Osteoblast (primary cell): ENCODE data around the gene PPRC1. TPM values are rescaled to one million over a fixed set of nuclear protein-coding genes. Genes with fewer than 3 reads are reported as not detected.
A peak's percentile ranks its signal among the peaks of the same experiment; 100 is the strongest.

Experiments
- DNase-seq: peaks from one replicate; pipeline ENCODE4 v3.0.0; 2011; ENCODE audit warnings: low spot score, mixed read lengths; ENCODE audit not compliant: insufficient read length; ENCODE audit errors: missing footprints
- H2AFZ ChIP-seq: 2 replicates; pipeline ENCODE4 v1.6.0; 2011; ENCODE audit warnings: mild to moderate bottlenecking, low read length
- H3K27ac ChIP-seq: 2 replicates; pipeline ENCODE4 v1.5.1; 2011; ENCODE audit warnings: mild to moderate bottlenecking, low read depth, low read length, moderate library complexity
- H3K27me3 ChIP-seq: 2 replicates; pipeline ENCODE4 v1.6.0; 2012; ENCODE audit warnings: mild to moderate bottlenecking, control low read depth, inconsistent platforms, low read length, moderate library complexity; ENCODE audit not compliant: insufficient read depth
- H3K36me3 ChIP-seq: 2 replicates; pipeline ENCODE4 v1.5.1; 2011; ENCODE audit warnings: mild to moderate bottlenecking, low read length, control low read depth, moderate library complexity; ENCODE audit not compliant: insufficient read depth
- H3K4me1 ChIP-seq: 2 replicates; pipeline ENCODE4 v1.5.1; 2011; ENCODE audit warnings: mild to moderate bottlenecking, low read length, control low read depth, moderate library complexity; ENCODE audit not compliant: insufficient read depth
- H3K4me2 ChIP-seq: 2 replicates; pipeline ENCODE4 v1.6.0; 2011; ENCODE audit warnings: mild to moderate bottlenecking, low read length; ENCODE audit not compliant: insufficient read depth
- H3K4me3 ChIP-seq: fragments of 200-600 bp; sonication (generic); 3 replicates; pipeline ENCODE4 v1.5.1; 2012; ENCODE audit warnings: mild to moderate bottlenecking, low read length, inconsistent platforms; ENCODE audit not compliant: insufficient read depth
- H3K79me2 ChIP-seq: 2 replicates; pipeline ENCODE4 v1.6.0; 2012; ENCODE audit warnings: mild to moderate bottlenecking, low read length, control low read depth, inconsistent platforms; ENCODE audit not compliant: insufficient read depth
- H3K9me3 ChIP-seq: 2 replicates; pipeline ENCODE4 v1.5.1; 2011; ENCODE audit warnings: low read depth, low read length, control low read depth
- H4K20me1 ChIP-seq: 2 replicates; pipeline ENCODE4 v1.6.0; 2012; ENCODE audit warnings: mild to moderate bottlenecking, low read length, control low read depth; ENCODE audit not compliant: insufficient read depth
- total RNA-seq: library from RNA; depleted of rRNA; stranded (reverse); fragments of >200 nt; gene quantifications from 2 replicates; pipeline ENCODE4 v1.2.3, GENCODE V29; 2012
- TF ChIP-seq, protein P1 (sequence below): IDR thresholded peaks from 2 replicates; pipeline ENCODE4 v1.5.1; 2011; ENCODE audit warnings: mild to moderate bottlenecking, low read depth, low read length, moderate library complexity; ENCODE audit errors: extremely low read depth

PPRC1 gene
- total RNA-seq, 1 donor, result 17.7 TPM

- TF ChIP-seq, protein P1, sequence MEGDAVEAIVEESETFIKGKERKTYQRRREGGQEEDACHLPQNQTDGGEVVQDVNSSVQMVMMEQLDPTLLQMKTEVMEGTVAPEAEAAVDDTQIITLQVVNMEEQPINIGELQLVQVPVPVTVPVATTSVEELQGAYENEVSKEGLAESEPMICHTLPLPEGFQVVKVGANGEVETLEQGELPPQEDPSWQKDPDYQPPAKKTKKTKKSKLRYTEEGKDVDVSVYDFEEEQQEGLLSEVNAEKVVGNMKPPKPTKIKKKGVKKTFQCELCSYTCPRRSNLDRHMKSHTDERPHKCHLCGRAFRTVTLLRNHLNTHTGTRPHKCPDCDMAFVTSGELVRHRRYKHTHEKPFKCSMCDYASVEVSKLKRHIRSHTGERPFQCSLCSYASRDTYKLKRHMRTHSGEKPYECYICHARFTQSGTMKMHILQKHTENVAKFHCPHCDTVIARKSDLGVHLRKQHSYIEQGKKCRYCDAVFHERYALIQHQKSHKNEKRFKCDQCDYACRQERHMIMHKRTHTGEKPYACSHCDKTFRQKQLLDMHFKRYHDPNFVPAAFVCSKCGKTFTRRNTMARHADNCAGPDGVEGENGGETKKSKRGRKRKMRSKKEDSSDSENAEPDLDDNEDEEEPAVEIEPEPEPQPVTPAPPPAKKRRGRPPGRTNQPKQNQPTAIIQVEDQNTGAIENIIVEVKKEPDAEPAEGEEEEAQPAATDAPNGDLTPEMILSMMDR, result no peak
- Histone ChIP-seq H3K4me1 (peaks cover 46% of the 10 kb centered on the region), H3K27me3 (no peaks in the 10 kb centered on the region), H4K20me1 (peaks cover 2% of the 10 kb centered on the region), H3K79me2 (peaks cover 33% of the 10 kb centered on the region), H3K4me3 (peak overlapping the region; percentile 91), H3K9me3 (no peaks in the 10 kb centered on the region), H3K4me2 (peak overlapping the region; percentile 96), H2AFZ (peak overlapping the region; percentile 79), H3K36me3 (no peaks in the 10 kb centered on the region), H3K27ac (peak overlapping the region; percentile 63)
- DNase-seq, result peak; percentile 81
Measured at GRCh38 chr10:102120991-102121738, 11.7 kb upstream of the PPRC1 start.

DNA sequence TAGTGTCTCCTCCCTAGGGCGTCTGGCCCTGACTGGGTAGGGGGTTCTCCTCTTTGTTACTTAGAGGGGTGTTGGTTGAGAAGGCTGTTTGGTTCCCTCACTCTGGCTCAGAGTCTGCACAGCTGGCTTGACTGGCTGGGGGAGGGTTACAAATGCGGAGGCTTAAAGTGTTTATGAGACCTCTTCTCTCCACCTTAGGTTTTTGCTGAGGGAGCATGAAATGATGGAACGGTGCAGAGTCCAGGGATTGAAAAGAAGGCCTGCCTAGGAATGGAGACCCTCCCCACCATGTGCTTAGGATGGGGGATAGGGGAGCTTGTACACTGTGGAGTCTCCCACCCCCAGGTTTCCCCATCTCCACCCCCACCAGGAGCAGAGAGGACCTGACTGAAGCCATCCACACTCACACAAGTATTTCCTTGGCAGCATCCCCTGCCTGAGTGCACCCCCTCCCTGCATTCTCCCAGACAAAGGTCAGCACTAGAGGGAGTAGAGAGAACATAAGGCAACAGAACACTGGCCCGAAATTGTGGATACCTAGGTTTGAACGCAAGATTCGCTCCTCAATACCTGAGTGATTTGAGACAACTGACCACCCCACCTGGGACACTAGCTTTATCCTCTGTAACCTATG is 11.0 kb upstream of the PPRC1 start:
- Histone ChIP-seq H2AFZ (no peak overlapping the region), H3K4me2 (peak overlapping the region; percentile 96), H3K27ac (no peak overlapping the region)

GRCh38 chr10:102122450-102122849 is 10.4 kb upstream of the PPRC1 start:
- Histone ChIP-seq H3K4me3 (no peak overlapping the region), H3K9me3 (no peaks in the 10 kb centered on the region), H3K4me1 (peaks cover 34% of the 10 kb centered on the region), H3K27me3 (no peaks in the 10 kb centered on the region), H3K4me2 (no peak overlapping the region), H4K20me1 (no peaks in the 10 kb centered on the region), H3K27ac (no peak overlapping the region), H3K36me3 (no peaks in the 10 kb centered on the region), H2AFZ (no peak overlapping the region), H3K79me2 (peaks cover 21% of the 10 kb centered on the region)
- DNase-seq, result peak; percentile 85
- TF ChIP-seq, protein P1, result no peak

More for the DNA sequence above, 11.0 kb upstream of the PPRC1 start:
- TF ChIP-seq, protein P1, result peak; percentile 12
- DNase-seq, result peak; percentile 91
- Histone ChIP-seq H3K36me3 (no peaks in the 10 kb centered on the region), H3K79me2 (peaks cover 26% of the 10 kb centered on the region), H3K27me3 (no peaks in the 10 kb centered on the region), H3K9me3 (no peaks in the 10 kb centered on the region), H3K4me3 (no peak overlapping the region), H4K20me1 (peaks cover 2% of the 10 kb centered on the region), H3K4me1 (peaks cover 40% of the 10 kb centered on the region)

DNA sequence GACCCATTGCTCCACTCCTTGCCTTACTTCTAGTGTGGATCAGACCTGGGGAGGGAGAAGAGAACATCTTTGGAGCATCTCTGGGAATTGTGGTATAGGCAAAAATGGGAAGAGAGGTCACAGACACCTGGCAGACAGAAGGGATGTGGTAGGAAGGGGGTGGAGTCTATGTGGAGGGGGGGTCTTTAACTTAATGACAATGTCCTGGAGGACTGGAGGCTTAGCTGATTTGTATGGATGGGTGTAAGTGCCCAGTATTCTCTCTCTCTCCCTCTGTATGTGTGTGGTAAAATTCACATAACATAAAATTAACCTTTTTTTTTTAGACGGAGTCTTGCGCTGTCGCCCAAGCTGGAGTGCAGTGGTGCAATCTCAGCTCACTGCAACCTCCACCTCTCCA is 9.6 kb upstream of the PPRC1 start:
- peak; percentile 63 for DNase-seq
- peaks cover 29% of the 10 kb centered on the region for H3K4me1 ChIP-seq
- H3K4me2 ChIP-seq, result no peak overlapping the region
- H3K36me3 ChIP-seq, result no peaks in the 10 kb centered on the region
- H3K79me2 ChIP-seq, result peaks cover 14% of the 10 kb centered on the region
- H3K27me3 ChIP-seq, result no peaks in the 10 kb centered on the region
- TF ChIP-seq, protein P1, result no peak
- H3K4me3 ChIP-seq, result no peak overlapping the region
- H3K9me3 ChIP-seq, result no peaks in the 10 kb centered on the region
- no peaks in the 10 kb centered on the region for H4K20me1 ChIP-seq
- H3K27ac ChIP-seq, result no peak overlapping the region
- no peak overlapping the region for H2AFZ ChIP-seq
